Peyer's patch (tissue), 4 donors: ENCODE measurements around the gene ROBO1. TPM values are rescaled to one million over a fixed set of nuclear protein-coding genes. Genes with fewer than 3 reads are reported as not detected.

Experiments used
- DNase-seq, 3 donors: peaks; one replicate each; pipeline ENCODE4 v3.0.0-alpha.2; 2017 to 2019
- H3K27ac ChIP-seq, 4 donors: fragments of 200-600 bp; sonication (generic); one replicate each; pipeline ENCODE4 v1.5.1; 2016 to 2019
- H3K27me3 ChIP-seq, 2 donors: fragments of 200-600 bp; sonication (generic); one replicate each; pipeline ENCODE4 v1.5.1; 2019
- H3K36me3 ChIP-seq, 3 donors: fragments of 200-600 bp; sonication (generic); one replicate each; pipeline ENCODE4 v1.5.1; 2016 to 2019
- H3K4me1 ChIP-seq, 4 donors: fragments of 200-600 bp; sonication (generic); one replicate each; pipeline ENCODE4 v1.5.1; 2016 to 2019
- H3K4me3 ChIP-seq, 4 donors: fragments of 200-600 bp; sonication (generic); 1 replicate in 3 of 4; 2 replicates in 1 of 4; pipeline ENCODE4 v1.5.1; 2016 to 2019; ENCODE audit warnings: mild to moderate bottlenecking in 1 of 4
- H3K9me3 ChIP-seq, 4 donors: fragments of 200-600 bp; sonication (generic); one replicate each; pipeline ENCODE4 v1.5.1; 2016 to 2019; ENCODE audit warnings: mild to moderate bottlenecking in 1 of 4
- POLR2A ChIP-seq, 2 donors: fragments of 450-650 bp; IDR thresholded peaks; one replicate each; pipeline ENCODE4 v1.5.1; 2017; ENCODE audit warnings: antibody characterized with exemption in 2 of 2, mild to moderate bottlenecking in 2 of 2, moderate library complexity in 2 of 2
- total RNA-seq, 4 donors: library from RNA; depleted of rRNA; stranded (reverse); fragments of >200 nt; gene quantifications; one replicate each; pipeline ENCODE4 v1.1.0, GENCODE V29; 2016
- TF ChIP-seq, protein P1 (sequence below), 6 experiments: fragments of 450-650 bp in 4 of 6; fragments of 200-600 bp in 2 of 6; sonication (generic) in 1 of 6; IDR thresholded peaks; one replicate each; pipeline ENCODE4 v1.5.1; 2017 to 2019; ENCODE audit warnings: antibody characterized with exemption in 6 of 6, mild to moderate bottlenecking in 3 of 6, moderate library complexity in 1 of 6

The ROBO1 gene
- total RNA-seq, 4 donors from 2014 or later, result 9.5 to 41.3 (median 24.2) TPM

DNA sequence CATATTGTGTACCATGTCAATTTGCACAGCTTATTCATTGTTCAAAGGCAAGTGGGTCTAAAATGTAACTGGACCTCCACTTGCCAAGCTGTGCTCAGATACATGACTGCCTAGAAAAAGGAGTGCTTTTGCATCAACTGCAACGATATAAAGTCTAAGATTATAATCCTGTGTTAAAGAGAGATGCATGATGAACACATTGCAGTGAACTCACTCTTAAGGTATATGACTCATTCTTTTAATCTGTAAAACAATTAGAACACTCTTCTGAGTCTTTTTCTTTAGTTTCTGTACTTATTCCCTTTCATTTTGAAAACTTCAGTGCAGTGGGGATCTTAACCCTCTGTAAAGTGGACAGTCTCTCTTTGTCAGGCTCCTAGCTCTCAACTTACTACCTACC, 982.8 kb downstream of the ROBO1 start:
- TF ChIP-seq, protein P1, sequence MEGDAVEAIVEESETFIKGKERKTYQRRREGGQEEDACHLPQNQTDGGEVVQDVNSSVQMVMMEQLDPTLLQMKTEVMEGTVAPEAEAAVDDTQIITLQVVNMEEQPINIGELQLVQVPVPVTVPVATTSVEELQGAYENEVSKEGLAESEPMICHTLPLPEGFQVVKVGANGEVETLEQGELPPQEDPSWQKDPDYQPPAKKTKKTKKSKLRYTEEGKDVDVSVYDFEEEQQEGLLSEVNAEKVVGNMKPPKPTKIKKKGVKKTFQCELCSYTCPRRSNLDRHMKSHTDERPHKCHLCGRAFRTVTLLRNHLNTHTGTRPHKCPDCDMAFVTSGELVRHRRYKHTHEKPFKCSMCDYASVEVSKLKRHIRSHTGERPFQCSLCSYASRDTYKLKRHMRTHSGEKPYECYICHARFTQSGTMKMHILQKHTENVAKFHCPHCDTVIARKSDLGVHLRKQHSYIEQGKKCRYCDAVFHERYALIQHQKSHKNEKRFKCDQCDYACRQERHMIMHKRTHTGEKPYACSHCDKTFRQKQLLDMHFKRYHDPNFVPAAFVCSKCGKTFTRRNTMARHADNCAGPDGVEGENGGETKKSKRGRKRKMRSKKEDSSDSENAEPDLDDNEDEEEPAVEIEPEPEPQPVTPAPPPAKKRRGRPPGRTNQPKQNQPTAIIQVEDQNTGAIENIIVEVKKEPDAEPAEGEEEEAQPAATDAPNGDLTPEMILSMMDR (IDR thresholded peaks at IDR 0.05), result no peak
- no peak for TF ChIP-seq POLR2A (IDR thresholded peaks at IDR 0.05)
- DNase-seq, result no peak
- no peaks in the 10 kb centered on the region for H3K4me1 ChIP-seq
- H3K9me3 ChIP-seq, result no peaks in the 10 kb centered on the region
- H3K4me3 ChIP-seq, result no peak overlapping the region
- no peak overlapping the region for H3K27ac ChIP-seq
- H3K36me3 ChIP-seq, result no peaks in the 10 kb centered on the region
- H3K27me3 ChIP-seq, result no peaks in the 10 kb centered on the region

DNA sequence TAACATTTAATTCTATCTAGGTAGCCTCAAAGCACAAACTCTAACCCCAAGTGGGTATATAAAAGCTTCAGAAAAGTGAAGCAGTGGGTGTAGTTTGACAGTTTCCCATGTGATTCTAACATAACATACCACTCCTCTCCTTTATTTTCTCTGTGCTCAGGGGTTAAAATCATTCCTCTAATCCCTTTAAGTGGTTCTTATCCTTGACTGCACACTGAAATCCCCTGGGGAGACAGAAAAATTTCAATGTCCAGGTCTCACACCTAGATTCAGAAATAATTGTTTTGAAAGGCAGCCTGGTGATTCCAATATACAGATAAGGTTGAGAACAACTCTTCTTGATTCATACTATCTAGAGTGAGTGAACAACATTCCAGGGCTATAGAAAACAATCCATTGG, 986.4 kb downstream of the ROBO1 start:
- Histone ChIP-seq H3K4me1 (no peaks in the 10 kb centered on the region), H3K9me3 (no peaks in the 10 kb centered on the region), H3K4me3 (no peak overlapping the region), H3K36me3 (no peaks in the 10 kb centered on the region), H3K27ac (no peak overlapping the region), H3K27me3 (no peaks in the 10 kb centered on the region)
- TF ChIP-seq POLR2A (IDR thresholded peaks at IDR 0.05), result no peak
- TF ChIP-seq, protein P1 (IDR thresholded peaks at IDR 0.05), result no peak
- DNase-seq, result no peak

DNA sequence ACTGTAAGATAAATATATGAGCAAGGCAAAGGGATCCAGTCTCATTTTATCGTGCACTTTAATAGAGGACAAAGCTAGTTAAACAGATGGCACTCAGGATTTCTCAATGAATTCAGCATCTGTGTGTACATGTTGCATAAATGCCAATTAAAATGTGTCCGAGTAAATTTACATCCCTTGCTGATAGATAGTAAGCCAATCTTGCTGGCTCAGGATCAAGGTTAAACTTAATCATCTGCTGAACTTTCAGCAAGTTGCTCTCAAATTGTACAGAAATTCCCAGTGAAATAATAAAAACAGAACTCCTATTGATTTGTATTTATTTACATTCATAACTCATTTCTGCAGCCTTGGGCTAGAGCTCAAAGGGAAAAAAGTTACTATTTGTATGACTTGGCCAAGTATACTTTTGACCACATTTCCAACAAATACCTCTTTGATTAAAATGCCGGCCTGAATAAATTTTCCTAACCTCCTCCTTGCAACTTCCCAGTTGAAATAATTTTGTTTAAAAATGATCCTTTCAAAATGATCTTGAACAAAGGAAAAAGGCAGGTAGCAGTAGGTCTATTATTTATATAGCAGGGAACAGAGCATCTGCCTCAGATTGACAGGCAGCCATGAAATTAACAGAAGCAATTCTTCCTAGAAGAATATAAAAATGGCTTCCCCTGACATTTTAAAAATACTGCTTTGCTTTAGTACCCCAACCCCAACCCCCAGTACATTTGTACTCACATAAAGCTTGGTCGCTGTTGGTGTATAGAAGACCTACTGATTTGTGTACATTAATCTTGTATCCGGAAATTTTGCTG, 1001.9 kb downstream of the ROBO1 start:
- no peak overlapping the region for H3K4me3 ChIP-seq
- TF ChIP-seq, protein P1 (IDR thresholded peaks at IDR 0.05), result no peak
- no peak for TF ChIP-seq POLR2A (IDR thresholded peaks at IDR 0.05)
- no peak overlapping the region for H3K27ac ChIP-seq
- no peaks in the 10 kb centered on the region for H3K27me3 ChIP-seq
- DNase-seq, result no peak
- no peaks in the 10 kb centered on the region for H3K9me3 ChIP-seq
- H3K4me1 ChIP-seq, result no peaks in the 10 kb centered on the region
- H3K36me3 ChIP-seq, result no peaks in the 10 kb centered on the region

DNA sequence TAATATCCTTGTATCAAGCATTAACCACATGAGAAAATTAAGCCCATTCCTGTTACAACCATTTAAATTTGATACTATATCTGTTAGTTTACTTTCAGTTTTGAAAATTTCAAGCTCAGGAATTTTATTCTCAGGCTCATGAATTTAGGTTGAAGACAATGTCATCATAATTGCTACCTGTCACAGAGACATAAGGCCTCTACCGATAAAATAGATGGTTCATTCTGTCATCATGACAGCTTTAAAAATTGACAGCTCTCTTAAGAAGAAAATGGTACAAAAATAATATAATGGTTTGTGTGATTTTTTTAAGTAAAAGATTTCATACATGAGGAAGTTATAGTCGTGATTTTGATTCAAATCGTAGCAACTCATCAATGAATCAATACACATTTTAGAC, 1003.2 kb downstream of the ROBO1 start:
- Histone ChIP-seq H3K36me3 (no peaks in the 10 kb centered on the region), H3K4me1 (no peaks in the 10 kb centered on the region), H3K9me3 (no peaks in the 10 kb centered on the region), H3K27ac (no peak overlapping the region), H3K27me3 (no peaks in the 10 kb centered on the region), H3K4me3 (no peak overlapping the region)
- no peak for TF ChIP-seq POLR2A (IDR thresholded peaks at IDR 0.05)
- no peak for DNase-seq

DNA sequence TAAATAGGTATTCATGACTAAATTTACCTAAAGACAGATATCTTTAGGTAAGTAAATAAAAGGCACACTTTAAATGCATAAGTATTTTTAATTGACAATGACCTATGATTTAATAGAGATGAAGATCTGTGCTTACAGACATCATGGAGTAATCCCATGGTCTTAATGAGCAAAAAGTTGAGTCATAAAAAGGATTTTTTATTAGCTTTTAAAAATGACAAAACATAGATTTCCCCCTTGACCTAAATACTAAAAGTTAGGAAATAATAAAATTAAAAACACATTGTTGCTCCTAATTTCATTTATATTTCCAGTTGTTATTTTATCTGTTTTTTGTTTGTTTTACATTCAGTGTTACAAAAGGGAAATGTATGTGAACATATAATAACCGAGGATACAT, 1005.7 kb downstream of the ROBO1 start:
- DNase-seq, result no peak
- Histone ChIP-seq H3K9me3 (no peaks in the 10 kb centered on the region), H3K27me3 (no peaks in the 10 kb centered on the region), H3K36me3 (no peaks in the 10 kb centered on the region), H3K4me1 (no peaks in the 10 kb centered on the region), H3K4me3 (no peak overlapping the region), H3K27ac (no peak overlapping the region)
- TF ChIP-seq POLR2A (IDR thresholded peaks at IDR 0.05), result no peak
- TF ChIP-seq, protein P1 (IDR thresholded peaks at IDR 0.05), result no peak

DNA sequence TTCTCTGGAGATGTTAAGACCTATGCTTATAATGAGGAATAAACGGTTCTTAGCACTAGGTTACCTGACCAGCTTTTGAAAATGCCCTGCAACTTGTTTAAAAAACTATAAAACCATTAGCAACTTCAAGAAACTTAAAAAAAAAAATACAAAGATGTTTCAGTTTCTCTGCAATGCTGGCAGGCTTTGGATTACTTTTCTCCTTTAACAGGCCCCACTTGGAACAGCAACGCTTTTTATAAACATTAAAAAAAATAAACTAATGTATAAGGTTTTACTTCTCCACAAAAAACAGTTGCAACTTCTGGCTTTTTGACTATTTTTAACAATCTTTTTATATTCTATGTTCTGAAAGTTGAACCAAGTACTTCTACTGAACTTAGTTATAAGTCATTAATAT, 1006.7 kb downstream of the ROBO1 start:
- TF ChIP-seq, protein P1 (IDR thresholded peaks at IDR 0.05), result no peak
- no peaks in the 10 kb centered on the region for H3K27me3 ChIP-seq
- H3K4me3 ChIP-seq, result no peak overlapping the region
- no peak overlapping the region for H3K27ac ChIP-seq
- H3K4me1 ChIP-seq, result no peaks in the 10 kb centered on the region
- DNase-seq, result no peak
- no peaks in the 10 kb centered on the region for H3K9me3 ChIP-seq
- H3K36me3 ChIP-seq, result no peaks in the 10 kb centered on the region
